GM12878 (cell line): Measurements from ENCODE around the gene ADAMTS17. TPM values are rescaled to one million over a fixed set of nuclear protein-coding genes. Genes with fewer than 3 reads are reported as not detected.

Source experiments
- ATAC-seq: fragments of 200-7000 bp; cut with Tn5 transposase; 3 replicates; pipeline ENCODE4 v1.9.1; 2020; ENCODE audit warnings: mild to moderate bottlenecking, moderate library complexity
- BruUV-seq: library from RNA; stranded (reverse); fragments of 400-500 nt; replicated peaks from 2 replicates; lab custom pipeline; 2021; lab: Mats Ljungman, UMichigan
- CTCF ChIA-PET: fragments of 300-600 bp; sonication (Branson Sonifier 250); formaldehyde crosslinking; extraction: SDS; loops from one replicate; lab custom pipeline; 2021; ENCODE audit warnings: inconsistent platforms; lab: Yijun Ruan, JAX
- POLR2A ChIA-PET: fragments of 350-600 bp; formaldehyde crosslinking; extraction: SDS; loops from one replicate; lab custom pipeline; 2021; ENCODE audit warnings: inconsistent platforms; lab: Charles Lee
- RAD21 ChIA-PET: fragments of 300-600 bp; sonication (Branson Sonifier 250); formaldehyde crosslinking; loops from one replicate; lab custom pipeline; 2023; ENCODE audit warnings: antibody characterized with exemption; ENCODE audit not compliant: unreplicated experiment; lab: Charles Lee
- SMC1A ChIA-PET: fragments of 300-600 bp; sonication (Branson Sonifier 250); formaldehyde crosslinking; loops from one replicate; lab custom pipeline; 2023; ENCODE audit not compliant: unreplicated experiment, uncharacterized antibody; lab: Charles Lee
- DNase-seq: peaks from one replicate; pipeline ENCODE4 v3.0.0-alpha.2; 2011; ENCODE audit warnings: low read depth, low spot score
- FAIRE-seq: peaks from 3 replicates; lab custom pipeline; 2011; peaks lifted over from hg19 to GRCh38; lab: Jason Lieb, UNC
- H2AFZ ChIP-seq: 2 replicates; pipeline ENCODE4 v1.6.0; 2011; ENCODE audit warnings: low read depth, low read length, control low read depth; ENCODE audit not compliant: control insufficient read depth
- H3K27ac ChIP-seq: 2 replicates; pipeline ENCODE4 v1.5.1; 2011; ENCODE audit warnings: control low read depth; ENCODE audit not compliant: control insufficient read depth, insufficient read depth
- H3K27me3 ChIP-seq, 2 experiments: replicated peaks in 1 of 2; 2 replicates each; pipeline versions ENCODE4 v1.6.0 to v1.6.1; 2011; ENCODE audit warnings: low read length in 1 of 2; ENCODE audit not compliant: control insufficient read depth in 2 of 2, insufficient read depth in 2 of 2
- H3K36me3 ChIP-seq, 2 experiments: 2 replicates each; pipeline ENCODE4 v1.5.1; 2011; ENCODE audit warnings: low read length in 1 of 2; ENCODE audit not compliant: control insufficient read depth in 2 of 2, insufficient read depth in 2 of 2
- H3K4me1 ChIP-seq: 2 replicates; pipeline ENCODE4 v1.6.1; 2011; ENCODE audit warnings: mild to moderate bottlenecking, low read length, moderate library complexity, mixed read lengths; ENCODE audit not compliant: control insufficient read depth, insufficient read depth
- H3K4me2 ChIP-seq: 2 replicates; pipeline ENCODE4 v1.6.0; 2011; ENCODE audit warnings: control low read depth; ENCODE audit not compliant: control insufficient read depth, insufficient read depth
- H3K4me3 ChIP-seq: fragments of 200-600 bp; sonication (generic); 2 replicates; pipeline ENCODE4 v1.5.1; 2016
- H3K79me2 ChIP-seq: 2 replicates; pipeline ENCODE4 v1.6.0; 2011; ENCODE audit warnings: low read length; ENCODE audit not compliant: control insufficient read depth, insufficient read depth
- H3K9ac ChIP-seq: 2 replicates; pipeline ENCODE4 v1.8.0; 2011; ENCODE audit warnings: low read length, control low read depth, mixed read lengths; ENCODE audit not compliant: control insufficient read depth, insufficient read depth
- H3K9me3 ChIP-seq: replicated peaks from 3 replicates; pipeline ENCODE4 v1.5.1; 2011; ENCODE audit warnings: mild to moderate bottlenecking, low read length; ENCODE audit not compliant: control insufficient read depth, insufficient read depth
- H4K20me1 ChIP-seq: 2 replicates; pipeline ENCODE4 v1.6.0; 2011; ENCODE audit not compliant: control insufficient read depth, insufficient read depth
- CBFB ChIP-seq: IDR thresholded peaks from 2 replicates; pipeline ENCODE4 v1.6.1; 2016; ENCODE audit warnings: antibody characterized with exemption, low read depth
- CBX5 ChIP-seq: sonication (generic); IDR thresholded peaks from 2 replicates; pipeline ENCODE4 v1.6.1; 2016; ENCODE audit warnings: low read depth, moderate library complexity, mild to moderate bottlenecking, inconsistent platforms
- CREB1 ChIP-seq: IDR thresholded peaks from 2 replicates; pipeline ENCODE4 v1.6.1; 2012; ENCODE audit warnings: low read depth, mild to moderate bottlenecking, inconsistent platforms
- EZH2 ChIP-seq: IDR thresholded peaks from 2 replicates; pipeline ENCODE4 v1.6.1; 2012; ENCODE audit warnings: low read depth, mild to moderate bottlenecking, control low read depth, inconsistent platforms, low read length, borderline replicate concordance; ENCODE audit not compliant: control insufficient read depth
- HDGF ChIP-seq: fragments of 450-650 bp; IDR thresholded peaks from 2 replicates; pipeline ENCODE4 v1.6.1; 2016; ENCODE audit warnings: antibody characterized with exemption
- KDM1A ChIP-seq: fragments of 200-600 bp; sonication (generic); IDR thresholded peaks from 2 replicates; pipeline ENCODE4 v1.6.1; 2016; ENCODE audit warnings: borderline replicate concordance
- KLF5 ChIP-seq: fragments of 450-650 bp; IDR thresholded peaks from 2 replicates; pipeline ENCODE4 v1.6.1; 2014; ENCODE audit warnings: mild to moderate bottlenecking; ENCODE audit not compliant: partially characterized antibody
- MYC ChIP-seq: IDR thresholded peaks from 2 replicates; pipeline ENCODE4 v1.6.1; 2011; ENCODE audit warnings: mild to moderate bottlenecking, low read length, moderate library complexity, inconsistent platforms; ENCODE audit not compliant: insufficient read depth, insufficient replicate concordance, insufficient read length, severe bottlenecking
- NFIC ChIP-seq: IDR thresholded peaks from 2 replicates; pipeline ENCODE4 v1.6.1; 2012; ENCODE audit warnings: low read depth, mild to moderate bottlenecking, inconsistent platforms, low read length, moderate library complexity
- POU2F2 ChIP-seq: IDR thresholded peaks from 3 replicates; pipeline ENCODE4 v1.6.1; 2011; ENCODE audit warnings: low read depth, mild to moderate bottlenecking, low read length, borderline replicate concordance
- RAD21 ChIP-seq: IDR thresholded peaks from 2 replicates; pipeline ENCODE4 v1.6.1; 2011; ENCODE audit warnings: mild to moderate bottlenecking, low read depth, low read length, moderate library complexity; ENCODE audit not compliant: insufficient read depth
- SMAD5 ChIP-seq: IDR thresholded peaks from 2 replicates; pipeline ENCODE4 v1.6.1; 2016; ENCODE audit warnings: antibody characterized with exemption, low read depth
- SUZ12 ChIP-seq: fragments of 200-600 bp; sonication (generic); IDR thresholded peaks from one replicate; pipeline ENCODE4 v1.6.1; 2018; ENCODE audit warnings: antibody characterized with exemption, mild to moderate bottlenecking; ENCODE audit not compliant: unreplicated experiment
- YBX1 ChIP-seq: fragments of 450-650 bp; IDR thresholded peaks from 2 replicates; pipeline ENCODE4 v1.6.1; 2016; ENCODE audit warnings: antibody characterized with exemption
- WGBS: methylation state at CpG from one replicate; pipeline ENCODE4 v1.1.6; 2016; ENCODE audit warnings: low lambda C conversion rate; ENCODE audit not compliant: insufficient replicate concordance, insufficient coverage; ENCODE audit errors: missing lambda C conversion rate; 5-methylcytosine and 5-hydroxymethylcytosine counted together
- in situ Hi-C: fragments of 300-500 bp; cut with MboI; formaldehyde crosslinking; loops from 9 replicates; pipeline ENCODE4 v1.14.3; 2018; ENCODE audit warnings: mixed read lengths
- intact Hi-C: fragments of 100-400 bp; cut with micrococcal nuclease; formaldehyde crosslinking; loops from one replicate; pipeline ENCODE4 v1.14.2; 2022; ENCODE audit not compliant: unreplicated experiment
- polyA plus RNA-seq, 11 experiments: library from polyadenylated mRNA; depleted of rRNA in 4 of 11; unstranded in 6 of 11; stranded (reverse) in 5 of 11; fragments of >200 nt; fragmentation: Nextera tagmentation in 4 of 11; fragmentation: Illumina TruSeq in 1 of 11; extraction: Ambion mirVana in 4 of 11; extraction: Trizol in 1 of 11; gene quantifications; 1 replicate in 1 of 11; 2 replicates in 10 of 11; pipeline versions ENCODE4 v1.2.1 to v1.2.3, GENCODE V29; 2011 to 2016; ENCODE audit warnings: inconsistent platforms in 2 of 11, missing spikeins in 2 of 11, low read depth in 1 of 11
- total RNA-seq, 4 experiments: library from RNA; depleted of rRNA in 3 of 4; stranded (reverse); fragments of >200 nt in 3 of 4; fragmentation: Illumina TruSeq in 1 of 4; extraction: Trizol in 1 of 4; gene quantifications; 2 replicates each; pipeline versions ENCODE4 v1.2.1 to v1.2.3, GENCODE V29; 2013 to 2021
- TF ChIP-seq, protein P1 (sequence below): IDR thresholded peaks from 2 replicates; pipeline ENCODE4 v1.6.1; 2012; ENCODE audit warnings: low read depth, low read length, improper control_type of control experiment
- TF ChIP-seq, protein P2 (sequence below): fragments of 450-650 bp; IDR thresholded peaks from 2 replicates; pipeline ENCODE4 v1.6.1; 2017; ENCODE audit warnings: mild to moderate bottlenecking, low read depth, inconsistent platforms; ENCODE audit not compliant: poor library complexity, severe bottlenecking
- TF ChIP-seq, protein P3 (sequence below): fragments of 450-650 bp; formaldehyde crosslinking; IDR thresholded peaks from 2 replicates; pipeline ENCODE4 v1.4.0; 2022; ENCODE audit warnings: mild to moderate bottlenecking, moderate library complexity

Gene ADAMTS17
- total and polyA plus RNA-seq, 10 of the 15 experiments (the other 5 are each of a cell fraction or from before 2014, with no cell fraction given), result 0.04 to 0.50 (median 0.10) TPM; not detected in 4

DNA sequence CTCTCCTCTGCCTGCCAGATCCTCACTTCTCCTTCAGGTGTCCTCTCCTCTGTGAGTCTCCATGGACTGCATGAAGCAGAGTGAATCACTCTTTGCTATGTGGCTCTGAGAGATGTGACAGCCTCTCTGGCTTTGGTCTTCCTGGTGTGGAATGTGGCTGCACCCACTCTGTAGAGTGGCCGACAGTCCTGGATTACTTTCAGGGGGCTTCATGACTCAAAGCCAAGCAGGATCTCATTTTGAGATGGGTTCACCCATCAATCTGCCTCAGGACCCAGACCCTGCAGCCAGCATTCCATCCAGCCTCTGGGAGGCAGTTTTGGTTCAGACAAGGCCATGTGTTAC, 386.6 kb downstream of the ADAMTS17 start (continued):
- TF ChIP-seq RAD21, result no peak
- TF ChIP-seq, protein P1, sequence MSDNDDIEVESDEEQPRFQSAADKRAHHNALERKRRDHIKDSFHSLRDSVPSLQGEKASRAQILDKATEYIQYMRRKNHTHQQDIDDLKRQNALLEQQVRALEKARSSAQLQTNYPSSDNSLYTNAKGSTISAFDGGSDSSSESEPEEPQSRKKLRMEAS, result no peak
- no peak for TF ChIP-seq YBX1
- TF ChIP-seq SUZ12, result no peak

DNA sequence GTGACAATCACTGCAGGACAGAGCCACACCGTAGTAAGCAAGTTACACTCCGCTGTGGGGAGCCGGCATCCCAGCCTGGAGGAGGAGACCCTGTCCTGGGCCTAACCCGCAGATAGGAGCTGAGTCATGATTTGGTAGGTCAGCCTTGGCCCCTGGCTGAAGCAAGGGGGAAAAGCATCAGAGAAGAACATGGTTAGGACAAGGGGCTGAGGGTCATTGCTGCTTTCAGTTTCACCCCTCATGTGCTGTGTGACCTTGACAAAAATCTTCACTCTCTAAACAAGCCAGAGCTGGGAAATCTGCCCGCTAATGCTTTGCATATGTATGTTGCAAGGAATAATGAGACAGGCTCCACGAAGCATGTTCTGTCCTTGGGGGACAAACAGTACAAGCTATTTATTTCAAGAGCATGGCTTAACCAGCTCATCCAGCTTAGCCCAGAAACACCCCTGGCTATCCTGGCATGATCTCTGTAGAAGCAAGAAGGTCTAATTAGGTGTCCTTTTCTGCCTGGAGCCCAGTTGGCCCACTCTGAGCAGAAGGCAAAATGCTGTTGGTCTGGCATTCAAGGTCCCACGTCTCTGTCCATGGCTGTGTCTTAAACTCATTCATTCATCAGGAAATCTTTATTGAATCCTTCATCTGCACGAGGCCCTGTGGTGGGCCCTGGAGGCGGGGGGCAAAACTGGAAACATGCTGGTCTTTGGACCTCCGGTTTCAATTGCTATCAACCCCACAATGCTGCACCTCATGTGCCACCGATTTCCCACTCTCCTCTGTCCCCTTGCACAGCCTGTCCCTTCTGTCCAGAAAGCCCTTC, 387.2 kb downstream of the ADAMTS17 start:
- H3K4me1 ChIP-seq, result no peaks in the 10 kb centered on the region
- no peak overlapping the region for H3K9ac ChIP-seq
- no peak overlapping the region for H3K27ac ChIP-seq
- CTCF ChIA-PET, result interaction anchor here (0.5 kb wide), 1 partner anchor 1295 kb away, joined by 3 read pairs; no protein-coding TSS in a partner anchor
- BruUV-seq, result no TSS peak
- TF ChIP-seq MYC, result no peak
- no peak for TF ChIP-seq EZH2
- TF ChIP-seq KDM1A, result no peak
- TF ChIP-seq SMAD5, result no peak
- no peak for TF ChIP-seq NFIC
- TF ChIP-seq, protein P2, sequence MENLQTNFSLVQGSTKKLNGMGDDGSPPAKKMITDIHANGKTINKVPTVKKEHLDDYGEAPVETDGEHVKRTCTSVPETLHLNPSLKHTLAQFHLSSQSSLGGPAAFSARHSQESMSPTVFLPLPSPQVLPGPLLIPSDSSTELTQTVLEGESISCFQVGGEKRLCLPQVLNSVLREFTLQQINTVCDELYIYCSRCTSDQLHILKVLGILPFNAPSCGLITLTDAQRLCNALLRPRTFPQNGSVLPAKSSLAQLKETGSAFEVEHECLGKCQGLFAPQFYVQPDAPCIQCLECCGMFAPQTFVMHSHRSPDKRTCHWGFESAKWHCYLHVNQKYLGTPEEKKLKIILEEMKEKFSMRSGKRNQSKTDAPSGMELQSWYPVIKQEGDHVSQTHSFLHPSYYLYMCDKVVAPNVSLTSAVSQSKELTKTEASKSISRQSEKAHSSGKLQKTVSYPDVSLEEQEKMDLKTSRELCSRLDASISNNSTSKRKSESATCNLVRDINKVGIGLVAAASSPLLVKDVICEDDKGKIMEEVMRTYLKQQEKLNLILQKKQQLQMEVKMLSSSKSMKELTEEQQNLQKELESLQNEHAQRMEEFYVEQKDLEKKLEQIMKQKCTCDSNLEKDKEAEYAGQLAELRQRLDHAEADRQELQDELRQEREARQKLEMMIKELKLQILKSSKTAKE, result no peak
- no peak for TF ChIP-seq KLF5
- no peak for TF ChIP-seq HDGF
- no peak for TF ChIP-seq CBX5
- TF ChIP-seq CBFB, result no peak
- TF ChIP-seq, protein P3, sequence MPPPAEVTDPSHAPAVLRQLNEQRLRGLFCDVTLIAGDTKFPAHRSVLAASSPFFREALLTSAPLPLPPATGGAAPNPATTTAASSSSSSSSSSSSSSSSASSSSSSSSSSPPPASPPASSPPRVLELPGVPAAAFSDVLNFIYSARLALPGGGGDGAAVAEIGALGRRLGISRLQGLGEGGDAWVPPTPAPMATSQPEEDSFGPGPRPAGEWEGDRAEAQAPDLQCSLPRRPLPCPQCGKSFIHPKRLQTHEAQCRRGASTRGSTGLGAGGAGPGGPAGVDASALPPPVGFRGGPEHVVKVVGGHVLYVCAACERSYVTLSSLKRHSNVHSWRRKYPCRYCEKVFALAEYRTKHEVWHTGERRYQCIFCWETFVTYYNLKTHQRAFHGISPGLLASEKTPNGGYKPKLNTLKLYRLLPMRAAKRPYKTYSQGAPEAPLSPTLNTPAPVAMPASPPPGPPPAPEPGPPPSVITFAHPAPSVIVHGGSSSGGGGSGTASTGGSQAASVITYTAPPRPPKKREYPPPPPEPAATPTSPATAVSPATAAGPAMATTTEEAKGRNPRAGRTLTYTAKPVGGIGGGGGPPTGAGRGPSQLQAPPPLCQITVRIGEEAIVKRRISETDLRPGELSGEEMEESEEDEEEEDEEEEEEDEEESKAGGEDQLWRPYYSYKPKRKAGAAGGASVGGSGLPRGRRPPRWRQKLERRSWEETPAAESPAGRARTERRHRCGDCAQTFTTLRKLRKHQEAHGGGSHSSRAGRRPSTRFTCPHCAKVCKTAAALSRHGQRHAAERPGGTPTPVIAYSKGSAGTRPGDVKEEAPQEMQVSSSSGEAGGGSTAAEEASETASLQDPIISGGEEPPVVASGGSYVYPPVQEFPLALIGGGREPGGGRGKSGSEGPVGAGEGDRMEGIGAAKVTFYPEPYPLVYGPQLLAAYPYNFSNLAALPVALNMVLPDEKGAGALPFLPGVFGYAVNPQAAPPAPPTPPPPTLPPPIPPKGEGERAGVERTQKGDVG (CRISPR knock-in tag), result no peak
- TF ChIP-seq POU2F2, result no peak
- no peak for TF ChIP-seq CREB1
- POLR2A ChIA-PET, result no interaction called here
- H2AFZ ChIP-seq, result no peak overlapping the region
- in situ Hi-C loops (no loop called here), intact Hi-C loops (no loop called here)
- H3K27me3 ChIP-seq, result no peaks in the 10 kb centered on the region
- no peak overlapping the region for H3K4me2 ChIP-seq
- no peak overlapping the region for H3K4me3 ChIP-seq
- no peaks in the 10 kb centered on the region; the same call in 2 of the 3 replicates for H3K9me3 ChIP-seq
- DNase-seq (no peak), FAIRE-seq (no peak), ATAC-seq (no peak)
- SMC1A ChIA-PET, result no interaction called here
- no peaks in the 10 kb centered on the region for H4K20me1 ChIP-seq
- H3K36me3 ChIP-seq, result no peaks in the 10 kb centered on the region
- RAD21 ChIA-PET, result no interaction called here
- H3K79me2 ChIP-seq, result no peaks in the 10 kb centered on the region
- 27% methylated on average over 11 of the region's 11 CpGs for WGBS
